Parathyroid adenoma (tissue), 2 donors: Measurements from ENCODE around the gene FAM83G.

ENCODE experiments used
- H2AFZ ChIP-seq: fragments of 300-600 bp; sonication (generic); one replicate; pipeline ENCODE4 v1.7.0; 2017; ENCODE audit warnings: antibody characterized with exemption, mild to moderate bottlenecking
- H3K27ac ChIP-seq: fragments of 300-600 bp; sonication (generic); one replicate; pipeline ENCODE4 v1.7.0; 2017
- H3K27me3 ChIP-seq: fragments of 300-600 bp; sonication (generic); one replicate; pipeline ENCODE4 v1.7.0; 2017; ENCODE audit warnings: low read length; ENCODE audit not compliant: control insufficient read depth, insufficient read depth
- H3K36me3 ChIP-seq: fragments of 300-600 bp; sonication (generic); one replicate; pipeline ENCODE4 v1.7.0; 2017; ENCODE audit warnings: low read length; ENCODE audit not compliant: control insufficient read depth, insufficient read depth
- H3K4me1 ChIP-seq: fragments of 300-600 bp; sonication (generic); one replicate; pipeline ENCODE4 v1.7.0; 2017; ENCODE audit warnings: control low read depth
- H3K4me2 ChIP-seq: fragments of 300-600 bp; sonication (generic); one replicate; pipeline ENCODE4 v1.7.0; 2017; ENCODE audit warnings: low read length
- H3K4me3 ChIP-seq: fragments of 300-600 bp; sonication (generic); one replicate; pipeline ENCODE4 v1.7.0; 2017; ENCODE audit warnings: low read depth, low read length
- H3K79me2 ChIP-seq: fragments of 300-600 bp; sonication (generic); one replicate; pipeline ENCODE4 v1.7.0; 2017; ENCODE audit warnings: control low read depth
- H3K9ac ChIP-seq: fragments of 300-600 bp; sonication (generic); one replicate; pipeline ENCODE4 v1.7.0; 2017; ENCODE audit warnings: mild to moderate bottlenecking
- H3K9me3 ChIP-seq: fragments of 300-600 bp; sonication (generic); one replicate; pipeline ENCODE4 v1.7.0; 2017; ENCODE audit warnings: low read length; ENCODE audit not compliant: control insufficient read depth
- TF ChIP-seq, protein P1 (sequence below): fragments of 300-600 bp; sonication (generic); IDR thresholded peaks from one replicate; pipeline ENCODE4 v1.7.0; 2017; ENCODE audit warnings: antibody characterized with exemption, mild to moderate bottlenecking
- donor health status: primary hyperparathyroidism.

Gene FAM83G

DNA sequence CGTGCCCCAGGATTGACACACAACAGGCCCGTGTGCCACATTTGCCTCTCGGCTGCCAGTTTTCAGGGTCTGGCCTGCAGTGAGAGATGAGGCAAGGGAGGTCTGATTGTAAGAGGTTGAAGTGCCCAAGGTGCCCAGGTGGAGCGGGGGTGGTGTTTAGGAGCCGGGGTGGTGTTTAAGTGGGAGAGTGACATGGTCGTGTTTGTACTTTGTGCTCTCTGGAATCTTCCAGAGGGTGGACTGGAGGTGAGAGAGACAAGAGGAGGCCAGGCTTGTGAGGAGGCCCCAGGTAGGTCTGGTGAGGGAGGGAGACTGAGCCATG lies 42.1 kb downstream of the FAM83G start:
- no peak overlapping the region for H3K4me3 ChIP-seq
- no peak overlapping the region for H3K27ac ChIP-seq
- no peaks in the 10 kb centered on the region for H3K9me3 ChIP-seq
- H3K79me2 ChIP-seq: no peaks in the 10 kb centered on the region
- TF ChIP-seq, protein P1, sequence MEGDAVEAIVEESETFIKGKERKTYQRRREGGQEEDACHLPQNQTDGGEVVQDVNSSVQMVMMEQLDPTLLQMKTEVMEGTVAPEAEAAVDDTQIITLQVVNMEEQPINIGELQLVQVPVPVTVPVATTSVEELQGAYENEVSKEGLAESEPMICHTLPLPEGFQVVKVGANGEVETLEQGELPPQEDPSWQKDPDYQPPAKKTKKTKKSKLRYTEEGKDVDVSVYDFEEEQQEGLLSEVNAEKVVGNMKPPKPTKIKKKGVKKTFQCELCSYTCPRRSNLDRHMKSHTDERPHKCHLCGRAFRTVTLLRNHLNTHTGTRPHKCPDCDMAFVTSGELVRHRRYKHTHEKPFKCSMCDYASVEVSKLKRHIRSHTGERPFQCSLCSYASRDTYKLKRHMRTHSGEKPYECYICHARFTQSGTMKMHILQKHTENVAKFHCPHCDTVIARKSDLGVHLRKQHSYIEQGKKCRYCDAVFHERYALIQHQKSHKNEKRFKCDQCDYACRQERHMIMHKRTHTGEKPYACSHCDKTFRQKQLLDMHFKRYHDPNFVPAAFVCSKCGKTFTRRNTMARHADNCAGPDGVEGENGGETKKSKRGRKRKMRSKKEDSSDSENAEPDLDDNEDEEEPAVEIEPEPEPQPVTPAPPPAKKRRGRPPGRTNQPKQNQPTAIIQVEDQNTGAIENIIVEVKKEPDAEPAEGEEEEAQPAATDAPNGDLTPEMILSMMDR: no peak
- H3K9ac ChIP-seq: no peak overlapping the region
- H3K36me3 ChIP-seq: no peaks in the 10 kb centered on the region
- H2AFZ ChIP-seq: no peak overlapping the region
- no peaks in the 10 kb centered on the region for H3K27me3 ChIP-seq
- peaks cover 7% of the 10 kb centered on the region for H3K4me1 ChIP-seq
- no peak overlapping the region for H3K4me2 ChIP-seq

DNA sequence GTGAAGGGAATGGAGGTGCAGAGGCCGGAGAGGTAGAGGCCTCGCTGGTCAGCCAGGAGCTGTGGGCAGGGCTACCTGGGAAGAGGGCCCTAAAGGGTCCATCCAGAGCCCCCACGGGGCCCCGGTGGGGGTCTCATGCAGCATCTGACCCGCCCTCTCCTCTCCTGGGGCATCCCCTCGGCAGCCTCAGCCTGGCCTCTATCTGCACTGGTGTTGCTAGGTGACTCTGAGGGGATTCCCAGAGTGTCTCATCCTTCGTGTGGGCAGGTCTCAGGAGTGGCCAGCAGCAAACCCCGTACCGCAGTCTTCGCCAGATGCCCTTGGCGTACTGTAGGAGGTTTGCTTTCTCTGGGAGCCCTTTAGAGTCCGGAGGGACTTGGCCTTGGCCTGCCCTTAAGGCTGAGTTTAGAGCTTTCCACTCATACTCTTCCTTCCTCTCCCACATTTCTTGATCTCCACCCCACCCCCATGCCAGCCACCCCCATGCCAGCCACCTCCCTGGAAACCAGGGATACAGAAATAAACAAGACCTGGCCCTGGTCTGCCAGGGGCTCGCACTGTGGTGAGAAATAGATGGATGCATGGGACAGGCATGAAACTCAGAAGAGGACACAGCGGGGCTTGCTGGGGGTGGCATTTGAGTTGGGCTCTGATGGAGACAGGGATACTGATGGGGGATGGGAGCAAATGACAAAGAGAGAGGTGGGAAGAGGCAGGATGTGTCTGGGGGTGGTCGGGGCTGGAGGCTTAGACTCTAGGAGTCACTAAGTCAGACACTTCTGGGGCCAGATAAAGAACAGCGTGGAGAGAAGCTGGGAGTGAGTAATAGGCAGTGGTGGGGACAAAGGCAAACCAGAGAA lies 42.7 kb downstream of the FAM83G start:
- H3K27ac ChIP-seq: no peak overlapping the region
- no peak overlapping the region for H3K4me2 ChIP-seq
- H3K27me3 ChIP-seq: no peaks in the 10 kb centered on the region
- no peak overlapping the region for H2AFZ ChIP-seq
- H3K4me1 ChIP-seq: peaks cover 2% of the 10 kb centered on the region
- H3K36me3 ChIP-seq: no peaks in the 10 kb centered on the region
- no peak overlapping the region for H3K4me3 ChIP-seq
- no peak overlapping the region for H3K9ac ChIP-seq
- no peaks in the 10 kb centered on the region for H3K9me3 ChIP-seq
- H3K79me2 ChIP-seq: no peaks in the 10 kb centered on the region
- TF ChIP-seq, protein P1: no peak

DNA sequence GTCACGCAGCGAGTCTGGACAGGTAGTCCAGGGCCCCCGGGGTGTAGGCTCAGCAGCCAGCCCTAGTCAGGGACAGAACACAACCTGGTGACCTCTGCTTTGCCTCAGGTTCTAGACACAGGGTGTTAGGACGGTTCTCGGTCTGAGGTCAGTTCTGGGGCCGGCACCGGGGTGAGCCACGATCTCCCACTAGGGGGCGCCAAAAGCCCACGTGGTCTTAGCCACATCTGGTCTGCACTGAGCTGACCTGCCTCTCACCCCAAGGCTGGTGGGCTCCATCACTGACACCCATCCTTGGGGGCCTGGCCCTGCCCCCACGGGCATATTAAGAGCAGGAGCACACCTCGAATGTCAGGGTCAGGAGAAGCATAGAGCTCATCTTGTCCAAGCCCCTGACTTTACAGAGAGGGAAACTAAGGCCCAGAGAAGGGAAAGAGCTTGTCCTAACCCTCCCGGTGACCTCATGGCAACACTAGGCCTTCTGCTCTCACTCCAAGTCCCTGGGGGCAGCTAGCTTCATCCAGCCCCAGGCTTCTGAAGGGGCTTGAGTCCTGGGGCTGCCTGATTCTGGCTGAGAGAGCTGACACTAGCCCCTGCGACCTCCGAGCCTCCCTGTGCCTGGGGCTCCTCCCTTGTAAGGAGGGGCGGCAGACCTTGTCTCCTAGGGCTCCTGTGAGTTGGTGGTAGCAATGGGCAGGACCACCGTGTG lies 43.6 kb downstream of the FAM83G start:
- no peak overlapping the region for H3K9ac ChIP-seq

DNA sequence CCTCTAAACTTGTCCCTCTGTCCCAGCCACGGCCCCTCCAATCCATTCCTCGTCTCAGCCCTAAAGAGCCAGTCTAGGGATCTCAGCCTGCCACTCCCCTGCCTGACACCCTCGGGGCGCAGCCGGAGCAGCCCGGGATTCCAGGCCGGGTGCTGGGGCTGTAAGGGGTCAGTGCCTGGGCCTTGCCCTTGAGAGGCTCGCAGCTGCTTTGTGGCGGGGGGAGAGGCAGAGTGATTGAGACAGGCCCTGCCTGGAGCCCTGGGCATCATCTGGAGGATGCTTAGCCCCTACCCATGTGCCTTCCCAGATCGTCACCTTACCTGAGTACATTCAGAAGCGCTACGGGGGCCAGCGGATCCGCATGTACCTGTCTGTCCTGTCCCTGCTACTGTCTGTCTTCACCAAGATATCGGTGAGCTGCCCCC lies 44.3 kb downstream of the FAM83G start:
- Histone ChIP-seq H3K9me3 (no peaks in the 10 kb centered on the region), H2AFZ (peak overlapping the region; percentile 47), H3K36me3 (no peaks in the 10 kb centered on the region), H3K27ac (no peak overlapping the region), H3K79me2 (no peaks in the 10 kb centered on the region), H3K4me1 (no peaks in the 10 kb centered on the region), H3K27me3 (no peaks in the 10 kb centered on the region), H3K4me3 (no peak overlapping the region), H3K4me2 (no peak overlapping the region), H3K9ac (no peak overlapping the region)
- TF ChIP-seq, protein P1: no peak

More for the DNA sequence above, 43.6 kb downstream of the FAM83G start:
- H3K27ac ChIP-seq: no peak overlapping the region
- H3K4me1 ChIP-seq: no peaks in the 10 kb centered on the region
- no peak overlapping the region for H3K4me2 ChIP-seq
- no peaks in the 10 kb centered on the region for H3K79me2 ChIP-seq
- H3K27me3 ChIP-seq: no peaks in the 10 kb centered on the region
- no peak overlapping the region for H3K4me3 ChIP-seq
- H3K9me3 ChIP-seq: no peaks in the 10 kb centered on the region
- no peaks in the 10 kb centered on the region for H3K36me3 ChIP-seq
- TF ChIP-seq, protein P1: peak; percentile 96
- peak overlapping the region; percentile 47 for H2AFZ ChIP-seq
